Sigmoid colon (tissue), 7 donors: ENCODE measurements around the gene MAPKBP1. TPM values are rescaled to one million over a fixed set of nuclear protein-coding genes. Genes with fewer than 3 reads are reported as not detected.

ENCODE experiments used
- DNase-seq: peaks from one replicate; pipeline ENCODE4 v3.0.0-alpha.2; 2019
- H3K27ac ChIP-seq, 4 donors: fragments of 200-600 bp; sonication (generic); one replicate each; pipeline ENCODE4 v1.5.1; 2016 to 2019; ENCODE audit warnings: mild to moderate bottlenecking in 1 of 4
- H3K27me3 ChIP-seq, 3 donors: fragments of 200-600 bp; sonication (generic); one replicate each; pipeline ENCODE4 v1.5.1; 2019; ENCODE audit warnings: mild to moderate bottlenecking in 1 of 3
- H3K36me3 ChIP-seq, 4 donors: fragments of 200-600 bp; sonication (generic); one replicate each; pipeline ENCODE4 v1.5.1; 2016 to 2019
- H3K4me1 ChIP-seq, 4 donors: fragments of 200-600 bp; sonication (generic); one replicate each; pipeline ENCODE4 v1.5.1; 2017 to 2019
- H3K4me3 ChIP-seq, 4 donors: fragments of 200-600 bp; sonication (generic); one replicate each; pipeline ENCODE4 v1.5.1; 2017 to 2019; ENCODE audit warnings: mild to moderate bottlenecking in 2 of 4, moderate library complexity in 1 of 4
- H3K9me3 ChIP-seq, 4 donors: fragments of 200-600 bp in 3 of 4; sonication (generic) in 3 of 4; one replicate each; pipeline versions ENCODE4 v1.5.1 to v1.6.1; 2013 to 2019
- EP300 ChIP-seq, 4 donors: sonication (generic); formaldehyde crosslinking; IDR thresholded peaks; one replicate each; pipeline ENCODE4 v1.6.1; 2017; ENCODE audit warnings: antibody characterized with exemption in 4 of 4
- POLR2A ChIP-seq, 2 donors: fragments of 450-650 bp; IDR thresholded peaks; one replicate each; pipeline ENCODE4 v1.6.1; 2016; ENCODE audit warnings: antibody characterized with exemption in 2 of 2, mild to moderate bottlenecking in 2 of 2, moderate library complexity in 2 of 2
- POLR2AphosphoS5 ChIP-seq, 4 donors: sonication (generic); formaldehyde crosslinking; IDR thresholded peaks; one replicate each; pipeline ENCODE4 v1.6.1; 2017; ENCODE audit warnings: antibody characterized with exemption in 4 of 4
- WGBS, 2 donors: extraction: QIAGEN DNeasy Blood & Tissue Kit; methylation state at CpG; one replicate each; pipeline ENCODE4 v1.1.7; 2013; 5-methylcytosine and 5-hydroxymethylcytosine counted together
- intact Hi-C: fragments of 100-400 bp; cut with DNase I; formaldehyde crosslinking; loops from one replicate; pipeline ENCODE4 v1.15.1; 2023
- polyA plus RNA-seq, 3 donors: library from polyadenylated mRNA; stranded (reverse); fragments of 200-250 nt; gene quantifications; one replicate each; pipeline ENCODE4 v1.2.3, GENCODE V29; 2013
- total RNA-seq, 4 donors: library from RNA; depleted of rRNA; stranded (reverse); fragments of >200 nt; gene quantifications; one replicate each; pipeline ENCODE4 v1.1.0, GENCODE V29; 2016
- TF ChIP-seq, protein P1 (sequence below), 4 experiments: fragments of 450-650 bp in 3 of 4; fragments of 200-600 bp in 1 of 4; IDR thresholded peaks; one replicate each; pipeline ENCODE4 v1.5.1; 2016 to 2019; ENCODE audit warnings: antibody characterized with exemption in 4 of 4, mild to moderate bottlenecking in 3 of 4, moderate library complexity in 2 of 4
- donor health status: healthy with polysubstance abuse.
- donor health status: Bipolar disorder and iron deficiency.
- donor health status: healthy.

The MAPKBP1 gene
- total and polyA plus RNA-seq, 7 donors: 2.3 to 42.7 (median 15.0) TPM

DNA sequence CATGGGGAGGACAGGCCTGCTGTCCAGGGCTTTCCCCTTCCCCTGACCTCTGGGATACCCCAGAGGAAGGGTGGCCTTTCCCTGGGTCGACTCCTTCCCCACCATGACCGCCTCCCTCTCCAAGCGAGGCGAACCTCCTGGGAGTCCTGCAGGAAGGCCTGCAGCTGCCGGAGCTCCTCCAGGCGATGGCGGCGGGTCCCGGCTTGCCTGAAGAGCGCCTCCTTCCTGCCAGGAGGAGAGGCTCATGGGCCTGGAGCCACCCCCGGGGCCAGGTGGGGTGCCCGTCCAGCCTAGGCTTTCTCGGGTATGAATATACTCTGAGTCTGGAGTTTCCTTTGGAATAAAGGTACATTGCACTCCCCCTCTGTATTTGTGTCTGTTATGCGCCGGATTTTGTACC, 84.5 kb downstream of the MAPKBP1 start:
- Histone ChIP-seq H3K9me3 (no peaks in the 10 kb centered on the region), H3K27ac (no peak overlapping the region), H3K36me3 (no peaks in the 10 kb centered on the region), H3K4me1 (no peaks in the 10 kb centered on the region), H3K4me3 (no peak overlapping the region), H3K27me3 (peaks cover 0 to 28% (median 15%) of the 10 kb centered on the region in 3 donors)
- TF ChIP-seq POLR2A (IDR thresholded peaks at IDR 0.05) (no peak), POLR2AphosphoS5 (IDR thresholded peaks at IDR 0.05) (no peak)
- TF ChIP-seq, protein P1, sequence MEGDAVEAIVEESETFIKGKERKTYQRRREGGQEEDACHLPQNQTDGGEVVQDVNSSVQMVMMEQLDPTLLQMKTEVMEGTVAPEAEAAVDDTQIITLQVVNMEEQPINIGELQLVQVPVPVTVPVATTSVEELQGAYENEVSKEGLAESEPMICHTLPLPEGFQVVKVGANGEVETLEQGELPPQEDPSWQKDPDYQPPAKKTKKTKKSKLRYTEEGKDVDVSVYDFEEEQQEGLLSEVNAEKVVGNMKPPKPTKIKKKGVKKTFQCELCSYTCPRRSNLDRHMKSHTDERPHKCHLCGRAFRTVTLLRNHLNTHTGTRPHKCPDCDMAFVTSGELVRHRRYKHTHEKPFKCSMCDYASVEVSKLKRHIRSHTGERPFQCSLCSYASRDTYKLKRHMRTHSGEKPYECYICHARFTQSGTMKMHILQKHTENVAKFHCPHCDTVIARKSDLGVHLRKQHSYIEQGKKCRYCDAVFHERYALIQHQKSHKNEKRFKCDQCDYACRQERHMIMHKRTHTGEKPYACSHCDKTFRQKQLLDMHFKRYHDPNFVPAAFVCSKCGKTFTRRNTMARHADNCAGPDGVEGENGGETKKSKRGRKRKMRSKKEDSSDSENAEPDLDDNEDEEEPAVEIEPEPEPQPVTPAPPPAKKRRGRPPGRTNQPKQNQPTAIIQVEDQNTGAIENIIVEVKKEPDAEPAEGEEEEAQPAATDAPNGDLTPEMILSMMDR (IDR thresholded peaks at IDR 0.05): no peak
- 92% methylated on average over 15 of the region's 15 CpGs for WGBS, 2 donors
- intact Hi-C loops: no loop called here
- DNase-seq: no peak

DNA sequence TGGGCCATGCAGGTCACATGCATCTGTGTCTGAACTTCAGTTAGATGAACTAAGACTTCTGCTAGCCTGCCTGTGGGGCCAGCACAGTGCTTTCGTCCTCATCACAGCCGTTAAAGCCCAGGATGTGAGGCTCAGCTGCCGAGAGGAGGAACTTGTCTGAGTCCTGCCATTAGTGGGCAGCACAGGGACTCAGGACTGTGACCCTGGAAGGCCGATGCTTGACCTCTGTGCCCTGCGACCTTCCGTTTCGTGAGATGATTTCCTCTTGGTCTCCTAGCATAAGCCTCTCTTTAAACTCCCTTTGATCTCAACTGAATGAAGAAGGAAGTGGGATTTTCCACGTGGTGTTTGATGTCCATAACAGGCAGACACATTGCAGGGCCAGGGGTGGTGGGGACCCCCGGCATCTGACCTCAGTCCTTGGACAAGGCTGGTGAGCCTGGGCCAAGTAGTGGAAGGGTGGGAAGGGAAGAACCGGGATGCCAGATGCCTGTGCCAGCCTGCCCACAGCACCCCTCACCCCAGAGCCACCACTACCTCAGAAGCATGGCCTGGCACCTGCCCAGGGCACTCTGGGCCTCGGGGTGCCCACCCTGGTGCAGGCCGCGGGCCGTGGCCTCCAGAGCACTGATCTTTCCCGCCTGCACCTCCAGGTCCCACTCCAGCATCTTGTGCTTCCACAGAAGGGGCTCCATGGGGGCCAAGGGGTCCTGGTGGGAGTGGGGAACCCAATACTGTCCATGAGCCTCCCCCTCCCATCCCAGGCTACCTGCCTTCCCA, 86.0 kb downstream of the MAPKBP1 start:
- no peak overlapping the region for H3K4me3 ChIP-seq
- H3K27me3 ChIP-seq: peaks cover 0 to 13% (median 2%) of the 10 kb centered on the region in 3 donors
- intact Hi-C loops: no loop called here
- no peak overlapping the region for H3K27ac ChIP-seq
- H3K36me3 ChIP-seq: no peaks in the 10 kb centered on the region
- H3K4me1 ChIP-seq: no peaks in the 10 kb centered on the region
- DNase-seq: no peak
- TF ChIP-seq, protein P1 (IDR thresholded peaks at IDR 0.05): no peak
- TF ChIP-seq POLR2A (IDR thresholded peaks at IDR 0.05) (no peak), EP300 (IDR thresholded peaks at IDR 0.05) (no peak)
- 58 to 80% methylated on average over 15 of the region's 15 CpGs for WGBS, 2 donors
- no peaks in the 10 kb centered on the region for H3K9me3 ChIP-seq

DNA sequence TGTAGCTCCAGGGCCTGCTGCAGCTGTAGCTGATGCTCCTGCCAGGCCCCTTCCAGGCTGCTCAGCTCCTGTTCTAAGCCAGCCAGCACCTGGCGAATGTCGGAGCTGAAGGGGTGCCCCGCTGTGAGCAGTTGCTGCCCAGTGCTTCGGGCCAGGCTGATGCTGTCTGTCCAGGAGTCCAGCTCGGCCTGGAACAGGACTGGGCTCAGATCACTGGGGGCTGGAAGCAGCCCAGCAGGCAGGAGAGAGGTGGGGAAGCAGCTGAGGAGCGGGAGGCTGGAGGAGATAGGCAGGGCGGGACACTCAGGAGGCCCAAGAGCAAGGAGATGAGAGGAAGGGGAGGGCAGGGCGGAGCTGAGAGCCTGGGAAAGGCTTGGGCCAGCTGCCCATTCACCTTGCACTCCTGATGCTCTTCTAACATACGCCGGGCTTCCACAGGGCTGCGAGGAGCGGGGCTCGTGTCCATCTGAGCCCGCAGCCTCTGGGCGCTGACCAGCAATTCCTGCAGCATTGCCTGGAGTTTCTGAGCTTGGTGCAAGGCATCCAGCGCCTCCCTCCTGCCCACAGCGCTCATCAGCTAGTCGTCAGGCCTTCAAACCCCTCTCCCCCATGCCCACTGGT, 87.6 kb downstream of the MAPKBP1 start:
- TF ChIP-seq, protein P1 (IDR thresholded peaks at IDR 0.05): no peak
- TF ChIP-seq POLR2A (IDR thresholded peaks at IDR 0.05) (no peak), EP300 (IDR thresholded peaks at IDR 0.05) (no peak)
- WGBS, 2 donors: 93 to 94% methylated on average over 18 of the region's 18 CpGs
- Histone ChIP-seq H3K27me3 (peaks cover 0 to 1% (median 0%) of the 10 kb centered on the region in 3 donors), H3K4me1 (no peaks in the 10 kb centered on the region), H3K4me3 (no peak overlapping the region), H3K27ac (no peak overlapping the region), H3K36me3 (no peaks in the 10 kb centered on the region), H3K9me3 (no peaks in the 10 kb centered on the region)
- intact Hi-C loops: no loop called here
- DNase-seq: no peak

DNA sequence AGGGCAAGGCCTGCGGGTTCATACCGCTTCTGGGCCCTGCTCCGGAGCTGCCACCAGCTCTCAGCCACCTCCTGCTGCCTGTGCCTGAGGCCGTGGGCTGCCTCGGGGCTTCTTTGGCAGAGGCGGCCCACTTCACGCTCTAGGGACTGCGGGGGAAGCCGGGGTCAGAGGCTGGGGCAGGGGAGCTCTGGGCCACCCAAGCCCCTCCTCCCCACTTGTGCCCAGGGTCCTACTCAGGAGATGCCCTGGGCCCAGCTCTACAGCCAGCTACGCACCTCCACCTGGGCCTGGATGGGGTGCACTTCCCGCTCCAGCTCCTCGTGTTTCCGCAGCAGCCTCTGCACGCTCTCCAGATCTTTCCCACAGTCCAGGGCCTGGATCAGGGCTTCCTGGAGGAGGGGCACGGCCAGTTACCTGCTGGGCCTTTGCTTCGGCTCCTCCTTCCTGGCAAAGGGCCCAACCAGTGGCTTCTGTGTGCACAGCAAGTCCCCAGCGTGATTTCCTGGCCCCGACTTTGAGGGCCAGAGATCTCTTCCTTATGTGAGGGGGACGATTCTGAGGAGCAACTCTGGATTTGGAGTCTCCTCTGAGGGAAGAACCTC, 88.3 kb downstream of the MAPKBP1 start:
- H3K27ac ChIP-seq: no peak overlapping the region
- no peaks in the 10 kb centered on the region for H3K9me3 ChIP-seq
- no peak for TF ChIP-seq EP300 (IDR thresholded peaks at IDR 0.05)
- no peak for TF ChIP-seq POLR2AphosphoS5 (IDR thresholded peaks at IDR 0.05)
- TF ChIP-seq, protein P1 (IDR thresholded peaks at IDR 0.05): no peak
- no peak for TF ChIP-seq POLR2A (IDR thresholded peaks at IDR 0.05)
- H3K4me1 ChIP-seq: no peaks in the 10 kb centered on the region
- intact Hi-C loops: no loop called here
- no peaks in the 10 kb centered on the region for H3K36me3 ChIP-seq
- 57 to 76% methylated on average over 19 of the region's 19 CpGs for WGBS, 2 donors
- no peaks in the 10 kb centered on the region for H3K27me3 ChIP-seq
- no peak for DNase-seq
- H3K4me3 ChIP-seq: no peak overlapping the region
